A549 (cell line): ENCODE measurements around the gene MFAP4.

Experiments
- BHLHE40 ChIP-seq: IDR thresholded peaks from 2 replicates; pipeline ENCODE4 v1.6.1; 2012; ENCODE audit warnings: low read depth, low read length, inconsistent platforms
- CBX8 ChIP-seq: fragments of 200-600 bp; sonication (generic); IDR thresholded peaks from 2 replicates; pipeline ENCODE4 v1.6.1; 2016
- CTCF ChIP-seq: fragments of >200 bp; sonication (Bioruptor Twin); formaldehyde crosslinking; IDR thresholded peaks from 3 replicates; pipeline ENCODE4 v1.5.1; 2016
- E2F6 ChIP-seq: IDR thresholded peaks from 2 replicates; pipeline ENCODE4 v1.6.1; 2012; ENCODE audit warnings: low read depth, borderline replicate concordance
- ELK1 ChIP-seq: fragments of 150-350 bp; IDR thresholded peaks from 2 replicates; pipeline ENCODE4 v1.6.1; 2014; ENCODE audit warnings: low read depth, mild to moderate bottlenecking, low read length
- JUN ChIP-seq, 2 experiments: fragments of >200 bp; sonication (Bioruptor Twin); formaldehyde crosslinking; IDR thresholded peaks; 2 replicates in 1 of 2; 3 replicates in 1 of 2; pipeline ENCODE4 v1.6.1; 2016 to 2017
- PHF8 ChIP-seq: fragments of 200-600 bp; sonication (generic); IDR thresholded peaks from 2 replicates; pipeline ENCODE4 v1.6.1; 2016; ENCODE audit warnings: low read depth, mild to moderate bottlenecking, antibody characterized with exemption, moderate library complexity, borderline replicate concordance
- POLR2A ChIP-seq: IDR thresholded peaks from 2 replicates; pipeline ENCODE4 v1.6.1; 2012; ENCODE audit warnings: mild to moderate bottlenecking, low read length
- RAD21 ChIP-seq, 2 experiments: fragments of >200 bp in 1 of 2; sonication (Bioruptor Twin) in 1 of 2; formaldehyde crosslinking in 1 of 2; IDR thresholded peaks in 1 of 2; conservative IDR thresholded peaks in 1 of 2; 2 replicates in 1 of 2; 3 replicates in 1 of 2; pipeline ENCODE4 v1.6.1; 2012 to 2018; ENCODE audit warnings: inconsistent platforms in 1 of 2
- RNF2 ChIP-seq: fragments of 200-600 bp; sonication (generic); IDR thresholded peaks from 2 replicates; pipeline ENCODE4 v1.6.1; 2016; ENCODE audit warnings: low read depth, mild to moderate bottlenecking, antibody characterized with exemption, moderate library complexity, borderline replicate concordance
- TF ChIP-seq, protein P1 (sequence below): fragments of 200-600 bp; sonication (generic); IDR thresholded peaks from 2 replicates; pipeline ENCODE4 v1.6.1; 2016; ENCODE audit warnings: antibody characterized with exemption, mild to moderate bottlenecking, moderate library complexity

DNA sequence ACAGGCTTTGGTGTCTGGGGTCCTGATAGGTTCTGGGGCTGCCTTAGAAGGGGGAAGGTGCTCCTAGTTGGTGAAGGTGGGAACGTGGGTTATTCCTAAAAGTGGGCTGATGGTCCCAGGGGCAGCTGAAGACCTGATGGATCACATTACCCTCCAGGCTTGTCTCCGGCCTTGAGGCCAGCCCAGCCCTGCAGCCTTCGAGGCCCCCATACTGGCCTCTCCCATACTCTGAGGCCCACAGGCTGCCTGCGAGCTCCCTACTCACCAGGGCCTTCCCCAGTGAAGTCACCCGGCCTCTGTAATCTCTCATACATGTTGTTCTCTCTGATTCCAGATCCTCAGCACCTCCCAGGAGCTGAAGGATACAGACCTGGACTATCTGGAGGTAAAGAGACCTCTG lies 26.8 kb upstream of the MFAP4 start:
- TF ChIP-seq CTCF (no peak), E2F6 (no peak), CBX8 (no peak), POLR2A (no peak), RAD21 (conservative IDR thresholded peaks at IDR 0.05 in 1 of 2, IDR thresholded peaks at IDR 0.05 in 1 of 2) (no peak), JUN (IDR thresholded peaks at IDR 0.05) (no peak), PHF8 (no peak), BHLHE40 (no peak), ELK1 (no peak), RNF2 (no peak)
- TF ChIP-seq, protein P1, sequence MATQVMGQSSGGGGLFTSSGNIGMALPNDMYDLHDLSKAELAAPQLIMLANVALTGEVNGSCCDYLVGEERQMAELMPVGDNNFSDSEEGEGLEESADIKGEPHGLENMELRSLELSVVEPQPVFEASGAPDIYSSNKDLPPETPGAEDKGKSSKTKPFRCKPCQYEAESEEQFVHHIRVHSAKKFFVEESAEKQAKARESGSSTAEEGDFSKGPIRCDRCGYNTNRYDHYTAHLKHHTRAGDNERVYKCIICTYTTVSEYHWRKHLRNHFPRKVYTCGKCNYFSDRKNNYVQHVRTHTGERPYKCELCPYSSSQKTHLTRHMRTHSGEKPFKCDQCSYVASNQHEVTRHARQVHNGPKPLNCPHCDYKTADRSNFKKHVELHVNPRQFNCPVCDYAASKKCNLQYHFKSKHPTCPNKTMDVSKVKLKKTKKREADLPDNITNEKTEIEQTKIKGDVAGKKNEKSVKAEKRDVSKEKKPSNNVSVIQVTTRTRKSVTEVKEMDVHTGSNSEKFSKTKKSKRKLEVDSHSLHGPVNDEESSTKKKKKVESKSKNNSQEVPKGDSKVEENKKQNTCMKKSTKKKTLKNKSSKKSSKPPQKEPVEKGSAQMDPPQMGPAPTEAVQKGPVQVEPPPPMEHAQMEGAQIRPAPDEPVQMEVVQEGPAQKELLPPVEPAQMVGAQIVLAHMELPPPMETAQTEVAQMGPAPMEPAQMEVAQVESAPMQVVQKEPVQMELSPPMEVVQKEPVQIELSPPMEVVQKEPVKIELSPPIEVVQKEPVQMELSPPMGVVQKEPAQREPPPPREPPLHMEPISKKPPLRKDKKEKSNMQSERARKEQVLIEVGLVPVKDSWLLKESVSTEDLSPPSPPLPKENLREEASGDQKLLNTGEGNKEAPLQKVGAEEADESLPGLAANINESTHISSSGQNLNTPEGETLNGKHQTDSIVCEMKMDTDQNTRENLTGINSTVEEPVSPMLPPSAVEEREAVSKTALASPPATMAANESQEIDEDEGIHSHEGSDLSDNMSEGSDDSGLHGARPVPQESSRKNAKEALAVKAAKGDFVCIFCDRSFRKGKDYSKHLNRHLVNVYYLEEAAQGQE, result no peak
